22Rv1 (cell line): ENCODE results near the gene SRRM3.

Experiments
- H3K27ac ChIP-seq: fragments of 450-650 bp; 2 replicates; pipeline ENCODE4 v1.5.1; 2017
- CTCF ChIP-seq: fragments of 450-650 bp; IDR thresholded peaks from 2 replicates; pipeline ENCODE4 v1.5.1; 2017; ENCODE audit warnings: mild to moderate bottlenecking
- ZFX ChIP-seq: fragments of 450-650 bp; IDR thresholded peaks from 2 replicates; pipeline ENCODE4 v1.6.1; 2017; ENCODE audit warnings: antibody characterized with exemption, borderline replicate concordance

SRRM3 gene

GRCh38 chr7:76272142-76272541, 70.4 kb downstream of the SRRM3 start:
- H3K27ac ChIP-seq: no peak overlapping the region
- TF ChIP-seq CTCF: no peak
- no peak for TF ChIP-seq ZFX

DNA sequence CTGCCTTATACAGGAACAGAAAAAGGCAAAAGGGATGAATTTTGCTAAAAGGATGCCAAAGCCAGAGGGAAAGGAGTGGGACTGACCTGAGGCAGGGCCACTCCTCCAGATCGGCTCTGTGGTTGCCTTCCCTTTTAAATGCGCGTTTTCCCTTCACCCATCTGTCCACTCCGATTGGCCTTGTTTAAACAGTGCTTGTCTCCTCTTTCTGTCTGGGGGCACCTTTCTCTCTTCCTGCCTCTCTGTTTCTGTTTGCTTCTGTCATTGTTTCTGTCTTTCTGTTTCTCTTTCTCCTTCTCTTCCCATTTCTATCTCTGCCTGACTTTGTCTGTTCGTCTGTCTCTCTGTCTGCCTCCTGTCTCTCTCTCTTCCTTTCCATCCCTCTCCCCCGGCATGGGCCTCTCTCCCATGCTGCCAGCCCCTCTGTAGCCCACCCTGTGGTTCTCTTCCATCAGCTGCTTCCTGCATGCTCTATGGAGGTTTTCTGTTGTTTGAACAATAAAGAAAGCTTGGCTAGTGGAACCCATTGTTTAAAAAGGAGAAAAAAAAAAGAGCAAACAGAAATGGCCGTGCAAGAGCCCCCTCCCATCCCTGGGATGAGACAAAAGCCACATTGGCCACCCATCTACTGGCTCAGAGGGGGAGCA, 71.3 kb downstream of the SRRM3 start:
- TF ChIP-seq ZFX: no peak
- no peak for TF ChIP-seq CTCF
- no peak overlapping the region for H3K27ac ChIP-seq

DNA sequence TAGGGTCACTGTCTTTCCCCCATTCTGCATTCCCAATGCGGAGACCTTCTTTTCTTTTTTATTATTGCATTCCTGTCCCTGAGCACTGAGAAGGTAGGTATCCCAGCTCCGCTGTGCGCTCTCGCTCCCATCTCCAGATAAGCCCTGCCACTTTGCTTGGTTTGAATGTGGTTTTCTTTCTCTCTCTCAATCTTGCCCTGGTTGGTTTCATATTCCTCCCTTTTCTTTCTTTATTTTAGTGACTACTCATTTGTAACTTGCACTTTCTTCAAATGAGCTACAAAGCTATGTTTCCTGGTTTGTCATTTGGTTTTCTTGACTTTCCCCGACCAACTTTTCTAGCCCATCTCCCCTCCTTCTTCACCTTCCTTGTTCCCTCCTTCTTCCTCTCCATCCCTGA, 71.8 kb downstream of the SRRM3 start:
- no peak overlapping the region for H3K27ac ChIP-seq

DNA sequence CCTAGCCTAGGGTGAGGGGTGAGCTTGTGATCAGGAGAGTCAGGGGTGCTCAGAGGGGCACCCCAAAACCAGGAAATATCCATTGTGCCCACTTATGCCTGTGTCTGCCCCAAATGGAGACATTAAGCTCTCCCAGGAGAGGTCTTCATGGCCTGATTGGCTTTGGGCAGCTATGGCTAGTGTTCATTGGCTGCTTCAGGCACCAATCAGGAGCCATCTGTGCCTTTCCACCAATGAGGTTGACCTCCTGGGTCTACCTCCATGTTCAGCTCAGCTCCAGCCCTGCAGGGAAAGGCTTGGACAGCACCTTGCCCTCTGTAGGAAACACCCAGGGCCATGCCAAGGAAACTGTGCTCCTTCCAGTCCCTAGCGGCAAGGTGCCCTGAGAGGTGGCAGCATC, 76.8 kb downstream of the SRRM3 start:
- TF ChIP-seq ZFX (no peak), CTCF (no peak)
- peak overlapping the region; percentile 23; the same call in 1 of the 2 replicates for H3K27ac ChIP-seq

More for the DNA sequence above, 71.8 kb downstream of the SRRM3 start:
- TF ChIP-seq CTCF: no peak

- peak overlapping the region; percentile 14; the same call in 1 of the 2 replicates for H3K27ac ChIP-seq
- TF ChIP-seq ZFX (no peak), CTCF (no peak)
Measured at GRCh38 chr7:76280408-76280807, 78.7 kb downstream of the SRRM3 start.

- TF ChIP-seq ZFX: no peak
- TF ChIP-seq CTCF: no peak
- no peak overlapping the region for H3K27ac ChIP-seq
Measured at GRCh38 chr7:76281006-76281705, 79.5 kb downstream of the SRRM3 start.

DNA sequence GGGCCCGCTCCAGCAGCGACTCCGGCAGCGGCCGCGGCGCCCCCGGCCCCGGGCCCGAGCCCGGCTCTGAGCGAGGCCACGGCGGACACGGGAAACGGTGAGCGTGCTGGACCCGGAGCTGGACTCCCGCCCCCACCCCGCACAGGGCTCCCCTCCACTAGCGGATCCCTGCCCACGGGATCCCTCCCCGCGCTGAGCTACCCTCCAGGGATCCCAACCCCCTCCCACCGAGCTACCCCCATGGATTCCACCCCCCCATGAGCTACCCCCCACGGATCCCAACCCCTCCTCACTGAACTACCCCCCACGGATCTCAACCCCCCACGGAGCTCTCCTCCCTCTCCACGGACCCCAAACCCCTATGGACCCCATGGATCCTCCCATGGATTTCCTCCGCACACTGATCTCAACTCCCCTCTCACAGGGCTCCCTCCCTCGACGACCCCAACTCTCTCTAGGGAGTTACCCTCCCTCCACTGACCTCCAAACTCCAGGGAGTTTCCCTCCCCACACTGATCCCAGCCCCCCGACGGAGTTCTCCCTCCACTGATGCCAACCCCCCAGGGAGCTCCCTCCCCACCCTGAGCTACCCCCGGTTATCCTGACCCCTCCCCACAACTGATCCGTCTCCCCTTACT, 80.1 kb downstream of the SRRM3 start:
- no peak for TF ChIP-seq CTCF
- no peak for TF ChIP-seq ZFX
- H3K27ac ChIP-seq: 0 out of 2 replicates have a peak overlapping the region, but pooled peaks have one; percentile 42
